ENCODE results near the gene TMEM120B.

GRCh38 chr12:121823101-121823726, 110.7 kb downstream of the TMEM120B start:
- TF ChIP-seq CTCF (IDR thresholded peaks at IDR 0.05; ENCODE audit: poor library complexity, severe bottlenecking) (no peak), EP300 (conservative IDR thresholded peaks at IDR 0.05; ENCODE audit: poor library complexity, severe bottlenecking) (no peak)
